Gastrocnemius medialis (tissue), 4 donors: ENCODE measurements around the gene KCTD18. TPM values are rescaled to one million over a fixed set of nuclear protein-coding genes. Genes with fewer than 3 reads are reported as not detected.
A peak's percentile ranks its signal among the peaks of the same experiment; 100 is the strongest.

ENCODE experiments used
- ATAC-seq, 2 donors: fragments of 150-250 bp; one replicate each; pipeline ENCODE4 v1.9.1; 2016
- DNase-seq, 2 donors: peaks; one replicate each; pipeline ENCODE4 v3.0.0-alpha.2; 2019
- H3K27ac ChIP-seq, 4 donors: fragments of 200-600 bp; sonication (generic); 1 replicate in 1 of 4; 2 replicates in 3 of 4; pipeline ENCODE4 v1.5.1; 2016 to 2018; ENCODE audit warnings: mild to moderate bottlenecking in 2 of 4, moderate library complexity in 1 of 4
- H3K27me3 ChIP-seq, 3 donors: fragments of 200-600 bp; sonication (generic) in 2 of 3; 1 replicate in 1 of 3; 2 replicates in 2 of 3; pipeline versions ENCODE4 v1.5.1 to v1.6.0; 2016 to 2019; ENCODE audit warnings: mild to moderate bottlenecking in 1 of 3, moderate library complexity in 1 of 3
- H3K36me3 ChIP-seq, 2 donors: fragments of 200-600 bp; sonication (generic) in 1 of 2; one replicate each; pipeline ENCODE4 v1.5.1; 2017 to 2018
- H3K4me1 ChIP-seq, 2 donors: fragments of 200-600 bp; sonication (generic) in 1 of 2; one replicate each; pipeline ENCODE4 v1.5.1; 2016 to 2017; ENCODE audit warnings: mild to moderate bottlenecking in 2 of 2
- H3K4me3 ChIP-seq, 4 donors: fragments of 200-600 bp; sonication (generic) in 3 of 4; 1 replicate in 1 of 4; 2 replicates in 3 of 4; pipeline ENCODE4 v1.5.1; 2016 to 2019; ENCODE audit warnings: mild to moderate bottlenecking in 2 of 4
- H3K9me3 ChIP-seq, 3 donors: fragments of 200-600 bp; sonication (generic) in 2 of 3; 1 replicate in 1 of 3; 2 replicates in 2 of 3; pipeline ENCODE4 v1.5.1; 2016 to 2019
- CTCF ChIP-seq, 5 experiments: fragments of 450-650 bp in 3 of 5; fragments of 200-600 bp in 2 of 5; sonication (generic) in 2 of 5; IDR thresholded peaks in 4 of 5; conservative IDR thresholded peaks in 1 of 5; 1 replicate in 4 of 5; 2 replicates in 1 of 5; pipeline ENCODE4 v1.5.1; 2016 to 2019; ENCODE audit warnings: antibody characterized with exemption in 5 of 5, mild to moderate bottlenecking in 3 of 5, moderate library complexity in 3 of 5
- POLR2A ChIP-seq, 2 donors: fragments of 450-650 bp; IDR thresholded peaks; one replicate each; pipeline ENCODE4 v1.6.1; 2017; ENCODE audit warnings: antibody characterized with exemption in 2 of 2, mild to moderate bottlenecking in 2 of 2, moderate library complexity in 2 of 2
- in situ Hi-C, 4 donors: fragments of 200-750 bp; cut with MboI; loops; one replicate each; pipeline versions ENCODE4 v1.15.0 to v1.8.0; 2017; ENCODE audit warnings: low sequenced_read_pairs in 4 of 4
- intact Hi-C: fragments of 100-400 bp; cut with DNase I; formaldehyde crosslinking; loops from one replicate; pipeline ENCODE4 v1.15.1; 2023; ENCODE audit warnings: low total_unique reads
- total RNA-seq, 4 donors: library from RNA; depleted of rRNA; stranded (reverse); fragments of >200 nt; gene quantifications; one replicate each; pipeline versions ENCODE4 v1.1.0 to v1.2.3, GENCODE V29; 2016

KCTD18 gene
- total RNA-seq, 4 donors from 2014 or later: 16.6 to 20.1 (median 19.6) TPM

GRCh38 chr2:200525066-200525465 is 15.2 kb upstream of the KCTD18 start:
- in situ Hi-C loops (no loop called here), intact Hi-C loops (no loop called here)
- H3K4me1 ChIP-seq: peaks cover 11 to 14% of the 10 kb centered on the region in 2 donors
- H3K36me3 ChIP-seq: no peaks in the 10 kb centered on the region
- peak overlapping the region in 3 of 4 donors; percentile 72 to 92 (median 84) for H3K4me3 ChIP-seq
- TF ChIP-seq POLR2A (IDR thresholded peaks at IDR 0.05) (no peak), CTCF (IDR thresholded peaks at IDR 0.05 in 4 of 5, conservative IDR thresholded peaks at IDR 0.05 in 1 of 5) (no peak)
- ATAC-seq: no peak
- DNase-seq: no peak
- H3K27me3 ChIP-seq: no peaks in the 10 kb centered on the region
- H3K27ac ChIP-seq: no peak overlapping the region
- no peaks in the 10 kb centered on the region for H3K9me3 ChIP-seq

- Histone ChIP-seq H3K4me3 (no peak overlapping the region), H3K9me3 (no peaks in the 10 kb centered on the region), H3K27ac (no peak overlapping the region), H3K27me3 (no peaks in the 10 kb centered on the region), H3K36me3 (no peaks in the 10 kb centered on the region), H3K4me1 (peaks cover 11 to 14% of the 10 kb centered on the region in 2 donors)
- in situ Hi-C loops: no loop called here
- TF ChIP-seq POLR2A (IDR thresholded peaks at IDR 0.05): no peak
- no peak for TF ChIP-seq CTCF (IDR thresholded peaks at IDR 0.05 in 4 of 5, conservative IDR thresholded peaks at IDR 0.05 in 1 of 5)
- no peak for DNase-seq
- no peak for ATAC-seq
- intact Hi-C loops: no loop called here
Measured at GRCh38 chr2:200523604-200524003, 13.7 kb upstream of the KCTD18 start.

DNA sequence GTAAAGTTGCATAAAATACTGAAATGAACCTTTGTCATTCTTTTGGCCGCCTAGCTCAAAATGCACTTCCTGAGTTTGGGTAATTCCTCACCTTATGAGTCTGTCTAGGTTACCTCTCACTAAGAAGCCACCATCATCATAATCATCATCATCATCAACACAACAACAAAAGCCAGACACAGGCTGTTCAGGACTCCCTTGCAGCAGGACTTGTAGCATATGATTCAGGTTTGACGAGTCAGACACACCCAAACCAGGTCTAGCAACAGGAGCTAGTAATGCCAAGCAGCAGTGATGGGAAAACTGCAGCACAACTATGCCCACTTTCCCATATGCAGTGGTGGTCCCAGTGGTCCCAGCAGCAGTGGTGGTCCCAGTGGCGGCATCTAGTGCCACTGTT is 13.3 kb upstream of the KCTD18 start:
- no peak overlapping the region for H3K27ac ChIP-seq
- H3K27me3 ChIP-seq: no peaks in the 10 kb centered on the region
- H3K9me3 ChIP-seq: no peaks in the 10 kb centered on the region
- in situ Hi-C loops (no loop called here), intact Hi-C loops (no loop called here)
- H3K4me3 ChIP-seq: no peak overlapping the region
- H3K36me3 ChIP-seq: no peaks in the 10 kb centered on the region
- DNase-seq (no peak), ATAC-seq (no peak)
- peaks cover 11 to 14% of the 10 kb centered on the region in 2 donors for H3K4me1 ChIP-seq
- TF ChIP-seq POLR2A (IDR thresholded peaks at IDR 0.05) (no peak), CTCF (IDR thresholded peaks at IDR 0.05 in 4 of 5, conservative IDR thresholded peaks at IDR 0.05 in 1 of 5) (no peak)

GRCh38 chr2:200515155-200515554 is 5.3 kb upstream of the KCTD18 start:
- Histone ChIP-seq H3K27me3 (peaks cover 0 to 2% (median 0%) of the 10 kb centered on the region in 3 donors), H3K9me3 (no peaks in the 10 kb centered on the region), H3K36me3 (no peaks in the 10 kb centered on the region), H3K27ac (no peak overlapping the region), H3K4me3 (no peak overlapping the region), H3K4me1 (peaks cover 0 to 5% of the 10 kb centered on the region in 2 donors)
- in situ Hi-C loops (no loop called here), intact Hi-C loops (no loop called here)
- ATAC-seq (no peak), DNase-seq (no peak)
- TF ChIP-seq POLR2A (IDR thresholded peaks at IDR 0.05) (no peak), CTCF (IDR thresholded peaks at IDR 0.05 in 4 of 5, conservative IDR thresholded peaks at IDR 0.05 in 1 of 5) (no peak)

DNA sequence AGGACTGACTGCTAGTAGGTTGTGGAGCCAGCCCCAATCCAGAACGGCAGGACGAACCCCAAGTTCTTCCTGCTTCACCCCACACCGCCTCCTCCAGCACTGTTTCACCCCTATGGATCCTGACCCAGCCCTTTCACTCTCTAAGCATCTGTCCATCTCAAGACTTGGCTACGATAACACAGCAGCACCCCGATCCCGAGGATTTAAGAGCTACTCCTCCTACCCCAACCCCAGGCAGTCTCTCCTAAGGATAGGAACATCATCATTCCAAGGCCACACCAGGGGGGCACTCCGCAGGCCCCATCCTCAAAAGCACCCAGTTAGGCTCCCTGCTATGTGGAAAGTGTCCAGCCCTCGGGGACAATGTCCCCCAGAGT is 645 bp downstream of the KCTD18 start:
- in situ Hi-C loops: no loop called here
- Histone ChIP-seq H3K9me3 (no peaks in the 10 kb centered on the region), H3K4me1 (peaks cover 9 to 15% of the 10 kb centered on the region in 2 donors), H3K27me3 (peaks cover 0 to 2% (median 0%) of the 10 kb centered on the region in 3 donors), H3K36me3 (no peaks in the 10 kb centered on the region), H3K27ac (peak overlapping the region; percentile 77 to 89 (median 81)), H3K4me3 (peak overlapping the region; percentile 71 to 89 (median 80))
- TF ChIP-seq CTCF (IDR thresholded peaks at IDR 0.05 in 4 of 5, conservative IDR thresholded peaks at IDR 0.05 in 1 of 5) (no peak), POLR2A (IDR thresholded peaks at IDR 0.05) (no peak)
- intact Hi-C loops: no loop called here
- DNase-seq (no peak), ATAC-seq (peak in 1 of 2 donors; percentile 24)
